H1 (cell line): ENCODE measurements around the gene CEP44. TPM values are rescaled to one million over a fixed set of nuclear protein-coding genes. Genes with fewer than 3 reads are reported as not detected.

Source experiments
- CTCF ChIA-PET: fragments of 300-600 bp; sonication (Branson Sonifier 250); formaldehyde crosslinking; loops from one replicate; lab custom pipeline; 2021; ENCODE audit not compliant: partially characterized antibody; lab: Charles Lee
- POLR2A ChIA-PET: fragments of 300-600 bp; sonication (Branson Sonifier 250); formaldehyde crosslinking; loops from one replicate; lab custom pipeline; 2021; ENCODE audit warnings: inconsistent platforms; ENCODE audit not compliant: partially characterized antibody; lab: Charles Lee
- DNase-seq, 2 experiments: peaks; one replicate each; pipeline versions ENCODE4 v3.0.0 to v3.0.0-alpha.2; 2010 to 2022; ENCODE audit warnings: low spot score in 2 of 2, low read depth in 1 of 2, mixed read lengths in 1 of 2
- FAIRE-seq: peaks from 2 replicates; lab custom pipeline; 2011; peaks lifted over from hg19 to GRCh38; lab: Jason Lieb, UNC
- H2AFZ ChIP-seq: 2 replicates; pipeline ENCODE4 v1.8.1; 2012; ENCODE audit warnings: low read length, inconsistent platforms
- H2AK5ac ChIP-seq: 2 replicates; pipeline ENCODE4 v1.6.1; 2013; ENCODE audit warnings: low read depth, low read length
- H2BK120ac ChIP-seq: replicated peaks from 2 replicates; pipeline ENCODE3; 2013; ENCODE audit warnings: low read depth, low read length, inconsistent platforms
- H2BK12ac ChIP-seq: 2 replicates; pipeline ENCODE4 v1.6.1; 2013; ENCODE audit warnings: low read depth, low read length
- H2BK15ac ChIP-seq: 2 replicates; pipeline ENCODE4 v1.6.1; 2013; ENCODE audit warnings: low read length
- H2BK20ac ChIP-seq: 2 replicates; pipeline ENCODE4 v1.6.1; 2013; ENCODE audit warnings: low read length
- H2BK5ac ChIP-seq: 2 replicates; pipeline ENCODE4 v1.6.1; 2013; ENCODE audit warnings: low read depth, low read length
- H3K14ac ChIP-seq: 2 replicates; pipeline ENCODE4 v1.6.1; 2013; ENCODE audit warnings: inconsistent platforms; ENCODE audit not compliant: insufficient read length
- H3K18ac ChIP-seq: 2 replicates; pipeline ENCODE4 v1.6.1; 2013; ENCODE audit warnings: low read length; ENCODE audit errors: extremely low read depth
- H3K23ac ChIP-seq: 2 replicates; pipeline ENCODE4 v1.6.1; 2013; ENCODE audit warnings: inconsistent platforms; ENCODE audit not compliant: insufficient read length
- H3K23me2 ChIP-seq: 2 replicates; pipeline ENCODE4 v1.6.1; 2013; ENCODE audit warnings: low read depth, low read length
- H3K27ac ChIP-seq: 2 replicates; pipeline ENCODE4 v1.6.1; 2011; ENCODE audit warnings: low read depth, low read length, inconsistent platforms
- H3K27me3 ChIP-seq, 4 experiments: replicated peaks in 1 of 4; 1 replicate in 1 of 4; 2 replicates in 3 of 4; pipeline versions ENCODE4 v1.6.1 to v1.8.1; 2011 to 2013; ENCODE audit warnings: low read length in 3 of 4, mild to moderate bottlenecking in 3 of 4, inconsistent platforms in 2 of 4, mixed read lengths in 2 of 4, moderate library complexity in 1 of 4; ENCODE audit not compliant: control insufficient read depth in 3 of 4, insufficient read depth in 3 of 4; ENCODE audit errors: extremely low read depth in 1 of 4
- H3K36me3 ChIP-seq, 4 experiments: 2 replicates each; pipeline versions ENCODE4 v1.6.1 to v1.8.1; 2011 to 2013; ENCODE audit warnings: mild to moderate bottlenecking in 4 of 4, low read length in 3 of 4, moderate library complexity in 2 of 4, control low read depth in 1 of 4, inconsistent platforms in 1 of 4; ENCODE audit not compliant: insufficient read depth in 4 of 4, control insufficient read depth in 2 of 4
- H3K4ac ChIP-seq: replicated peaks from 2 replicates; pipeline ENCODE3; 2013; ENCODE audit warnings: low read length, low read depth, mixed read lengths, inconsistent platforms; ENCODE audit not compliant: insufficient read length
- H3K4me1 ChIP-seq, 4 experiments: replicated peaks in 1 of 4; 1 replicate in 1 of 4; 2 replicates in 3 of 4; pipeline versions ENCODE4 v1.6.1 to v1.8.1; 2011 to 2013; ENCODE audit warnings: low read length in 3 of 4, inconsistent platforms in 2 of 4, mixed read lengths in 1 of 4; ENCODE audit not compliant: insufficient read depth in 4 of 4, control insufficient read depth in 3 of 4
- H3K4me2 ChIP-seq, 2 experiments: 2 replicates each; pipeline versions ENCODE4 v1.6.1 to v1.8.1; 2011 to 2013; ENCODE audit warnings: low read depth in 2 of 2, low read length in 2 of 2, control low read depth in 1 of 2, inconsistent platforms in 1 of 2, mild to moderate bottlenecking in 1 of 2; ENCODE audit not compliant: insufficient read depth in 1 of 2
- H3K4me3 ChIP-seq, 4 experiments: fragments of 200-600, 300-600 bp in 1 of 4; sonication (generic), shearing (Covaris generic), sonication (Bioruptor Twin) in 1 of 4; 2 replicates each; pipeline versions ENCODE4 v1.5.1 to v1.8.1; 2011 to 2016; ENCODE audit warnings: low read length in 4 of 4, low read depth in 3 of 4, control low read depth in 2 of 4, inconsistent platforms in 2 of 4, mild to moderate bottlenecking in 2 of 4, mixed read lengths in 1 of 4, moderate library complexity in 1 of 4; ENCODE audit not compliant: insufficient read depth in 2 of 4; ENCODE audit errors: extremely low read depth in 1 of 4
- H3K56ac ChIP-seq: replicated peaks from 2 replicates; pipeline ENCODE3; 2013; ENCODE audit warnings: low read depth, mild to moderate bottlenecking, mixed read lengths, low read length, inconsistent platforms; ENCODE audit not compliant: insufficient read length
- H3K79me1 ChIP-seq: 2 replicates; pipeline ENCODE4 v1.6.1; 2013; ENCODE audit warnings: low read depth, low read length, control low read depth
- H3K79me2 ChIP-seq, 2 experiments: 2 replicates each; pipeline versions ENCODE4 v1.6.1 to v1.8.1; 2012 to 2013; ENCODE audit warnings: low read length in 2 of 2, mild to moderate bottlenecking in 2 of 2, inconsistent platforms in 1 of 2; ENCODE audit not compliant: insufficient read depth in 2 of 2, control insufficient read depth in 1 of 2
- H3K9ac ChIP-seq, 4 experiments: replicated peaks in 1 of 4; 1 replicate in 1 of 4; 2 replicates in 3 of 4; pipeline versions ENCODE4 v1.6.1 to v1.8.1; 2011 to 2013; ENCODE audit warnings: low read depth in 3 of 4, low read length in 3 of 4, control low read depth in 2 of 4, mild to moderate bottlenecking in 2 of 4, moderate library complexity in 2 of 4, inconsistent platforms in 1 of 4; ENCODE audit errors: extremely low read depth in 1 of 4
- H3K9me3 ChIP-seq, 2 experiments: 2 replicates each; pipeline versions ENCODE4 v1.6.1 to v1.8.1; 2012 to 2013; ENCODE audit warnings: mild to moderate bottlenecking in 2 of 2, moderate library complexity in 2 of 2, control low read depth in 1 of 2, inconsistent platforms in 1 of 2, low read depth in 1 of 2, low read length in 1 of 2, mixed read lengths in 1 of 2; ENCODE audit not compliant: insufficient read depth in 2 of 2
- H4K20me1 ChIP-seq, 2 experiments: replicated peaks in 1 of 2; 2 replicates each; pipeline versions ENCODE3 to v1.8.1; 2011 to 2013; ENCODE audit warnings: inconsistent platforms in 2 of 2, low read length in 2 of 2, mild to moderate bottlenecking in 1 of 2; ENCODE audit not compliant: insufficient read depth in 2 of 2, control insufficient read depth in 1 of 2
- H4K5ac ChIP-seq: 2 replicates; pipeline ENCODE4 v1.6.1; 2013; ENCODE audit warnings: low read length, low read depth, mixed read lengths, inconsistent platforms; ENCODE audit not compliant: insufficient read length
- H4K8ac ChIP-seq: 2 replicates; pipeline ENCODE4 v1.8.0; 2013; ENCODE audit warnings: mild to moderate bottlenecking, moderate library complexity, low read length, inconsistent platforms; ENCODE audit not compliant: insufficient read depth; ENCODE audit errors: extremely low read depth
- H4K91ac ChIP-seq: replicated peaks from 2 replicates; pipeline ENCODE3; 2013; ENCODE audit warnings: low read length, mixed read lengths, inconsistent platforms; ENCODE audit not compliant: insufficient read length
- CBX8 ChIP-seq: fragments of 300-800, 300-1000 bp; sonication (generic); IDR thresholded peaks from 2 replicates; pipeline ENCODE4 v1.7.1; 2016; ENCODE audit warnings: low read depth, low read length, borderline replicate concordance
- CTCF ChIP-seq, 3 experiments: IDR thresholded peaks; 1 replicate in 2 of 3; 2 replicates in 1 of 3; pipeline versions ENCODE4 v1.5.1 to v1.6.1; 2011; ENCODE audit warnings: low read length in 3 of 3, mild to moderate bottlenecking in 3 of 3, inconsistent platforms in 2 of 3, low read depth in 1 of 3, moderate library complexity in 1 of 3; ENCODE audit not compliant: insufficient read depth in 1 of 3; ENCODE audit errors: control extremely low read depth in 1 of 3
- HDAC2 ChIP-seq, 2 experiments: fragments of 300-600 bp in 1 of 2; sonication (generic) in 1 of 2; IDR thresholded peaks; 2 replicates each; pipeline ENCODE4 v1.6.1; 2011 to 2012; ENCODE audit warnings: low read depth in 2 of 2, low read length in 2 of 2, mild to moderate bottlenecking in 2 of 2, moderate library complexity in 2 of 2, borderline replicate concordance in 1 of 2, inconsistent platforms in 1 of 2
- MAFK ChIP-seq: IDR thresholded peaks from 2 replicates; pipeline ENCODE4 v1.6.1; 2012; ENCODE audit warnings: low read depth, mild to moderate bottlenecking, improper control_type of control experiment, low read length
- NANOG ChIP-seq: IDR thresholded peaks from 2 replicates; pipeline ENCODE4 v1.6.1; 2011; ENCODE audit warnings: low read length, low read depth, mild to moderate bottlenecking, inconsistent platforms; ENCODE audit not compliant: insufficient read depth, poor library complexity, severe bottlenecking
- POU5F1 ChIP-seq: IDR thresholded peaks from 2 replicates; pipeline ENCODE4 v1.6.1; 2011; ENCODE audit warnings: low read depth, mild to moderate bottlenecking, low read length, moderate library complexity
- RBBP5 ChIP-seq: IDR thresholded peaks from 2 replicates; pipeline ENCODE4 v1.7.1; 2012; ENCODE audit warnings: low read depth, mild to moderate bottlenecking, inconsistent platforms, low read length, moderate library complexity, borderline replicate concordance
- SP1 ChIP-seq: IDR thresholded peaks from 2 replicates; pipeline ENCODE4 v1.6.1; 2011; ENCODE audit warnings: low read depth, low read length
- TEAD4 ChIP-seq: IDR thresholded peaks from 2 replicates; pipeline ENCODE4 v1.6.1; 2012; ENCODE audit warnings: low read depth, low read length, inconsistent platforms, mixed read lengths
- USF2 ChIP-seq: IDR thresholded peaks from 2 replicates; pipeline ENCODE4 v1.6.1; 2011; ENCODE audit warnings: low read length, improper control_type of control experiment
- WGBS, 2 experiments: shearing (Covaris generic) in 1 of 2; methylation state at CpG; one replicate each; pipeline versions ENCODE4 v1.1.6 to v1.1.7; 2013 to 2015; ENCODE audit warnings: low lambda C conversion rate in 2 of 2, mixed read lengths in 2 of 2, inconsistent platforms in 1 of 2, low coverage in 1 of 2, missing lambda C conversion rate in 1 of 2; ENCODE audit not compliant: insufficient replicate concordance in 2 of 2, insufficient coverage in 1 of 2, insufficient read length in 1 of 2; ENCODE audit errors: extremely low coverage in 1 of 2, missing lambda C conversion rate in 1 of 2; 5-methylcytosine and 5-hydroxymethylcytosine counted together
- polyA plus RNA-seq, 7 experiments: library from polyadenylated mRNA; depleted of rRNA in 3 of 7; stranded (reverse) in 5 of 7; unstranded in 2 of 7; fragments of >200 nt in 5 of 7; fragments of 200-250 nt in 2 of 7; gene quantifications; 1 replicate in 5 of 7; 2 replicates in 1 of 7; 4 replicates in 1 of 7; pipeline versions ENCODE4 v1.2.1 to v1.2.3, GENCODE V29; 2011 to 2013; ENCODE audit warnings: missing spikeins in 2 of 7, mixed read lengths in 2 of 7
- total RNA-seq: library from RNA; stranded (reverse); fragmentation: NEBNext Ultra II Directional; extraction: Animal tissue kit (Norgen Biotek cat#: 25700); gene quantifications from 2 replicates; pipeline ENCODE4 v1.2.1, GENCODE V29; 2021

CEP44 gene
- total and polyA plus RNA-seq, 2 of the 8 experiments (the other 6 are each of a cell fraction or from before 2014, with no cell fraction given), result 3.4 to 17.1 TPM

- Histone ChIP-seq H4K91ac (no peak overlapping the region), H3K23me2 (no peaks in the 10 kb centered on the region), H3K23ac (no peak overlapping the region), H3K56ac (no peak overlapping the region), H3K4me3 (no peak overlapping the region), H3K9ac (no peak overlapping the region), H3K4ac (no peak overlapping the region), H2BK12ac (no peak overlapping the region), H3K18ac (no peak overlapping the region), H3K27ac (no peak overlapping the region), H4K5ac (no peak overlapping the region), H2BK120ac (no peak overlapping the region), H2BK15ac (no peak overlapping the region), H3K27me3 (no peaks in the 10 kb centered on the region), H3K79me1 (no peaks in the 10 kb centered on the region), H2BK20ac (no peak overlapping the region), H2AFZ (0 out of 2 replicates have a peak overlapping the region, but pooled peaks have one; percentile 34), H4K8ac (no peak overlapping the region), H3K9me3 (no peaks in the 10 kb centered on the region), H3K36me3 (no peaks in the 10 kb centered on the region), H2AK5ac (no peak overlapping the region), H3K4me1 (no peaks in the 10 kb centered on the region), H3K14ac (no peak overlapping the region), H2BK5ac (no peak overlapping the region), H4K20me1 (no peaks in the 10 kb centered on the region), H3K4me2 (no peak overlapping the region), H3K79me2 (no peaks in the 10 kb centered on the region)
- ChIA-PET POLR2A (no interaction called here), CTCF (interaction anchor here (1.8 kb wide), 1 partner anchor 16 kb away, joined by 5 read pairs; no protein-coding TSS in a partner anchor)
- DNase-seq (no peak), FAIRE-seq (no peak)
- 98% methylated on average over 3 of the region's 3 CpGs; no CpG with 5 or more reads in 1 of the 2 experiments for WGBS, 2 experiments
- TF ChIP-seq MAFK (no peak), RBBP5 (no peak), CBX8 (no peak), TEAD4 (no peak), USF2 (no peak), NANOG (no peak), POU5F1 (no peak), CTCF (IDR thresholded peaks at IDR 0.05; ENCODE audit: control extremely low read depth in 1 of 3, insufficient read depth in 1 of 3, low read depth in 1 of 3, low read length in 3 of 3) (no peak), HDAC2 (IDR thresholded peaks at IDR 0.05; ENCODE audit: borderline replicate concordance in 1 of 2, low read depth in 2 of 2, low read length in 2 of 2) (no peak), SP1 (no peak)
Measured at GRCh38 chr4:174334628-174335027, 50.9 kb downstream of the CEP44 start.
